Left lobe of liver (tissue), 2 donors: Measurements from ENCODE around the gene PLIN4. TPM values are rescaled to one million over a fixed set of nuclear protein-coding genes. Genes with fewer than 3 reads are reported as not detected.

Experiments used
- ATAC-seq: fragments of 200-7000 bp; cut with Tn5 transposase; one replicate; pipeline ENCODE4 v1.9.1; 2020; ENCODE audit warnings: mild to moderate bottlenecking, moderate library complexity
- DNase-seq: peaks from one replicate; pipeline ENCODE4 v3.0.0-alpha.2; 2020; ENCODE audit warnings: low spot score
- total RNA-seq: library from RNA; stranded (reverse); gene quantifications from one replicate; pipeline ENCODE4 v1.2.1, GENCODE V29; 2021
- donor health status: DM: no; HTN: no; CAD: no; lungs with moderate emphysema.
- donor health status: DM: no; HTN: yes; CAD: no.

PLIN4 gene
- total RNA-seq, 1 donor from 2014 or later, result 36.8 TPM

DNA sequence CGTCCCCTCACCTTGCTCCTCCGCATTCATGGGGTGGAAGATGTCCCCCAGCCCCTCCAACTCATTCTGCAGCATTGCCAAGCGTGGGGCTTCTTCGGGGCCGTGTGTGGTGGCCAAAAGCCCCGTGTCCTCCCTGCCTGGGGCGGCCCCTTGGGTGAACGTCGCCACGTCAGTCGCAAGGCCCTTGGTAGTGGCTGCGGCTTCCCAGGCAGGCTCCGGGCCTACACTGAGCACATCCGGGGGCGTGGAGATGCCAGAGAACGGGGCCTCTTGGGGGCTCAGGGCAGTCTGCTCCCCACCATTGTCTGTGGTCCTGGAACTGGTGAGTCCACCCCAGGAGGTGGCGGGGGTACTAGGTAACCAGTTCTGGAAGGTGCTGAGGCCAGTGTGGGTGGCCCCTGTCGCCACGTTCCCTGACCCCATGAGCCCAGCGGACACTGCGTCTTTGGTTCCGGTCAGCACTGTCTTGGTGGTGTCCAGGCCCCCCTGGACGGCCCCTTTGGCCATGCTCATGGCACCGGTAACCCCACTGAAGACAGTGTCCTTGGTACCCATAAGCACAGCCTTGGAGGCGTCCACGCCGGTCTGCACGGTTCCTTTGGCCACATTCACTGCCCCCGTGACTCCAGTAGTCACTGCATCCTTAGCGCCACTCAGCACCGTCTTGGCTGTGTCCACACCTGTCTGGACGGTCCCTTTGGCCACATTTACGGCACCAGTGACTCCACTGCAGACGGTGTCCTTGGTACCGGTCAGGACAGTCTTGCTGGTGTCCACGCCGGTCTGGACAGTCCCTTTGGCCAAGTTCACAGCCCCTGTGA lies 7.6 kb downstream of the PLIN4 start:
- peak; percentile 12 for ATAC-seq
- no peak for DNase-seq

DNA sequence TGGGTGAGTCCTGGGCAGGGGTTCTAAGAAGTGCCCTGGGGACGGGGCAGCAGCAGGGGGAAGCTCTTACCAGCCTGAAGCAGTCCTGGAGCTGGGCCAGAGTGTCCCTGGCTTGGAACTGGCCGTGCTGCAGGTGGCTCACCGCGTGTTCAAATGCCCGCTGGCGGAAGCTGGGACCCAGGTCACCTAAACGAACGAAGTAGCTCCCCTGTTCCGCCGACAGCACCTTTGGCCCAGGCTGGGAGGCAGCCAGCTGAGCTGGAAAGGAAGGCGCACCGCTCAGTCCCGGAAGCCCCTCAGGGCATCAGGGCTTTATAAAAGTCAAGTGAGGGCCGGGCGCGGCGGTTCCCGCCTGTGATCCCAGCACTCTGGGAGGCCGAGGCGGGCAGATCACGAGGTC lies 9.6 kb downstream of the PLIN4 start:
- no peak for DNase-seq
- ATAC-seq, result no peak

DNA sequence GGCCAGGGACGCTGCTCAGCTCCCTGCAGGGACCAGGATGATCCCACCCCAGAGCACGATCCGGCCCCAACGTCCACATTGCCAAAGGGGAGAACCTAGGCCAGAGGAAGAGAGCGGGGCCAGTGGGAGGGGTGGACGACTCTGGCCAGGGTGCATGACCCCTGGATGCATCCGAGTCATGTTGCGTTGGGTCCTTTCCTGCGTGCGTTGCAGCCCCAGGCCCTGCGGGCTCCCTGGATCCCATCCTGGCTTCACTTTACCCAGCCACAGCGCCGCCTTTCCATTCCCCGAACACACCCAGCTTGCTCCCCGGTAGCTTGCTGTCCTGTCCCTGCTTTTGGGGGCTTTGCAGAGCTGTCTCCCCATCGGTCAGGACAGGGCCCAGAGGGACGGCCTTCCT lies 10.5 kb downstream of the PLIN4 start:
- ATAC-seq (no peak), DNase-seq (no peak)

DNA sequence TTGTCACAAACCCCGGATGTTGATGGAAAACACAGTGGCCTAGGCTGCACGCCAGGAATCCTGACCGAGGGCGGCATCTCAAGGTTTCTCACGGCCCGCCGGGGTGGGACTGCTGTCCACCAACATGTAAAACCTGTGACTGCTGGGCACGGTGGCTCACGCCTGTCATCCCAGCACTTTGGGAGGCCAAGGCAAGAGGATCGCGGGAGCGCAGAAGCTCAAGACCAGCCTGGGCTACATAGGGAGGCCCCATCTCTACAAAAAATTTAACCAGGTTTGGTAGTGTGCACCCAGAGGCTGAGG lies 11.2 kb downstream of the PLIN4 start:
- DNase-seq, result no peak
- no peak for ATAC-seq

DNA sequence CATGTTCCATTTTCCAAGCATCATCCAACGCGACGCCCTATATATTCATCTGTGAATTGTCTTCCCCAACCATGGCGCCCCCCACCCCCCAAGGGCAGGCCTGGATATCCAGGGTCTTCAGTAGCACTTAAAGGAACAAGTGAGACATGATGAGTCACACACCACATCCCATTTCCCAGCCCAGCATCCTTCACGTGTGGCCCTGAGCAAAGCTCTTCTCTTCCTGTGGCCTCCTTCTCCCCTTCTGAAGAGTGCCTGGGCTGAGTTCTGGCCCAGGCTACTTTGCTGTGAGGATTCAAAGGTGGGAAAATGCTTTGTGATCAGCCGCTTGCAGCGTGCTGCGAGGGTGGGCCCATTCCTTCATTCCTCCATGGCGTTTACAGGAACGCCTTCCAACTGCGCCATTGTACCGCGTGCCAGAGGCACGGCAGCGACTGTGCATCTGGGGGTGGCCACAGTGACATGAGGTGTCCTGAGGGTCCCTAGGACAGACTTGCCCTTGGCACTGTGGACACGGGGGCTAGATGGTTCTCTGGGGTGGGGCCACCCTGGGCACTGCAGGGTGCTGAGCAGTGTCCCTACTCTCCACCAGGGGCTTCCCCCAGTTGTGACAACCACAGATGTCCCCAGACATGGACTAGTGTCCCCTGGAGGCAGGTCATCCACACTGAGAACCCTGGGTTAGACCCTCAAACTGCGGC lies 11.7 kb downstream of the PLIN4 start:
- no peak for DNase-seq

DNA sequence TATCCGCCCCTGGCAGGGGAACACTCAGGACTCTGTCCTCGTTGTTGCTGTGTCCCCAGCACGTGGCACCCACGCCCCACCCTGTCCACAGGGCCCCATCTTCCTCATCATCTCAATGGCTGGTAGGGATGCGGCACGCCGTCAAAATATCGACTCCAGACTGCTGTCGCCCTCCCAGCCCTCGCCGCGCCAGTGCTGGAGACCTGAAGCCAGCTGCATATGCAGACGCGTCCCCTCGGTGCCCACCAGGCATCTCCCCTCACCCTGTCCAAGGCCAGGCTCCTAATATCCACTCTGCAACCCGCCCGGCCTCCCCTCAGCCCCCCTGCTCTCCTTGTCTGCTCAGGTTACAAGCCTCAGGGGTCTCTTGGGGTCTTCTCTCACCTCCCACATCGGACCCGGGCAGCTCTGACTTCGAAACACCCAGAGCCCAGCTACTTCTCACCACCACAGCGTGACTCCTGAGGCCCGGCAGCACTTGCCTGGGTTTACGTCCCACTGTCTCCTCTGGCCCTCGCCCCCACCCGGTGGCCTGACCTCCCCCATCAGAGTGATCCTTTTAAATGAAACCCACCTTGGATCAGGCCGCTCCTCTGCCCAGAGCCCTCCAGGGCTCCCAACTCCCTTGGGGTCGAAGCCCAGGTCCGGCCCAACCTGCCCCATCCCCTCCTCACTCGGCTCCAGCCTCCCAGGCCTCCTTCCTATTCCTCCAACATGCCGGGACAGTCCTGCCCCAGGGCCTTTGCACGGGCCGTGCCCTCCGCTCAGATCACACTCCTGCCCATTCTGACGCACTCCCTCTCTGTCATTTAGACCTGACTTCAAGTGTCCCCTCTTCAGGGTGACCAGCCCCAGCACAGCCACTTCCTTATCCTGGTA lies 12.5 kb downstream of the PLIN4 start:
- ATAC-seq, result no peak
- no peak for DNase-seq

More for the DNA sequence above, 11.7 kb downstream of the PLIN4 start:
- no peak for ATAC-seq

DNA sequence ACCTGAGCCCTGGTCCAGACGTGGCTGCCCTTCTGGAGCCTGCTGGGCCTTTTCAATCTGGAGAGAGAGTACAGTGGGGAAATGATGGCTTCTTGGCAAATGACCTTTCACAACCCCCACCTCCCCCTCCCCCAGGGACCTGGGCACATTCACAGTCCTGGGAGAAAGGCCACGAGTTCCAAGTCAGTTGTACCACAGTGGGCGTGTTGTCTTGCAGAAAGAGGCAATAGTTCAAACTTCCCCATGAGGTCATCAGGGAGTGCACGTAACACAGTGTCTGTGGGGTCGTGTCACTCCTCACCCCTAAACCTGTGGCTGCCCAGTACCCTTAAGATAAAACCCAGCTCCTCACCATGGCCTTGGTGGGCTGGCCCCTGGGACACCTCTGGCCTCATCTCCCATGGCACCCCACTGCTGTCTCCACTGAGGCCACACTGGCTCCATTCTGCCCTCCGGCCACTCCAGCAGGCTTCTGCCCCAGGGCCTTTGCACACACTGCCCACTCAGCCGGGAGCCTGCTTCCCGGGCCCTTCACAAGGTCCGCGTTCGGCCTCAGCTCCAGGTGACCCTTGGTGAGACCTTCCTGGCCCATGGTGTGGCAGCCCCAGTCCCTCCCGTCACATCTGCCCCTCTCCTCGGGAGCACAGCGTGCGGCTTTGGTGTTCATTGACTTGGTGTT lies 13.3 kb downstream of the PLIN4 start:
- ATAC-seq, result peak; percentile 2
- DNase-seq, result no peak

DNA sequence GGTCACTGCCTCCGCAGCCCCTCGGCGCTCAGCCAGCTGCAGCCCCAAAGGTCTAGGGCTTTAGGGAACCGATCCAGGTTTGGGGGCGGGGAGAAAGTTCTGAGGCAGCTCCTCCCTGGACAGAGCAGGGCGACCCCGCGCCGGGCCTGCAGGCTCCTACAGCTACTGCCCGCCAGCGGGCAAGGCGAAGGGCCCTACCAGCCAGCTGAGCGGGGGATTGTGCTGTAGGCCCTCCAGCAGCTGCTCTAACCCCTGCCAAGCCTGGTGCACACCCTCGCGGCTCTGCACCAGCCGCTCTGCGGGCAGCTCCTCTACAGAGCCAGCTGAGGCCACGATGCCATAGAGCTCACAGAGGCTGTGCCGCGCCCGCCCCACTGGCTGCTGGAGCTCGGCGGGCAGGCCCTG lies 14.0 kb downstream of the PLIN4 start:
- DNase-seq (no peak), ATAC-seq (peak; percentile 1)

DNA sequence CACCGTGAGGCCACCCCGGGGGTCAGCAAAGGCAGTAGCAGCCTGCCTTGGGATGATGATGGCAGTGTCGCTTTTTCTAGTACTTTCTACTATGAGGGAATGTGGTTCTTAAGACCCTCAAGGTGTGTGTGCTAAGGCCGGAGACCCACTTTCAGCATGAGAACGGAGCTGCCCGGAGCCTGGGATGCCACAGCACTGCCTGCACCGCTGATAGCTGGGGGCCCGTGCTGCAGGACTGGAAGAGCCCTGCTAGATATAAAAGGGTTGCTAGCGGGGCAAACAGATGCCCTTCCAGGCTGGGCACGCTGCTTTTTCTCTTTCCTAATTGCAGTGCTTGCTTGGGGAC lies 14.5 kb downstream of the PLIN4 start:
- no peak for DNase-seq
- no peak for ATAC-seq

DNA sequence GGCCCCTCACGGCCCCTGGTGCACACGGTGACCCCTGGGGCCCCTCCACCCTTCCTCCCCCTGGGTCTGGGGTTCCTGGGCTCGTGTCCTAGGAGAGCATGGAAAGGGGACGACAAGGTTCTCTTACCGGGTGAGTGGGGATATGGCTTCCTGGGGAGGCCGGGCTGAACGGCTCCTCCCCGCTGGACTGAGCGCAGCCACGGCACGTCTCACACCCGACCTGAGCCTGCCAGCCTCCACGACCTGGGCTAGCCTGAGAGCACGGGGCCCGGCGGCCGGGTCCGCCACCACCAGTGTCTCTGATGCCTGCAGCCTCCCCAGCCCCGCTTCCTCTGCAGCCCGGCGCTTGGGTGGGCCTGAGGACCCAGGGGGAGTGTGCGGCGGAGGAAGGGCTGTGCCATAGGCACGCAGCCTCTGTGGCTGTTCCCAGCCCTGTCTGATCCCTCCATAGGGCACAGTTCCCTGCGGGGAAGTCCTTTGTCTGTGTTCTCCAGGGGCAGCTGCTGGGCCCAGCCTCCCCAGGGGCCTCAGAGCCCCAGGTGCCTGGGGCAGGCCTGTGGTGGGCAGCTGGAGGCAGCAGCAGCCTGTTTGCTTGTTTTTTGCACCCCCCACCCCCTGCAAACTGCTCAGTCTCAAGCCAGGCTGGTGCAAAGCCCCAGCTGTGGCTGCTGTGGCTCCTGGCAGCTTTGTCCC lies 15.0 kb downstream of the PLIN4 start:
- DNase-seq (no peak), ATAC-seq (no peak)

DNA sequence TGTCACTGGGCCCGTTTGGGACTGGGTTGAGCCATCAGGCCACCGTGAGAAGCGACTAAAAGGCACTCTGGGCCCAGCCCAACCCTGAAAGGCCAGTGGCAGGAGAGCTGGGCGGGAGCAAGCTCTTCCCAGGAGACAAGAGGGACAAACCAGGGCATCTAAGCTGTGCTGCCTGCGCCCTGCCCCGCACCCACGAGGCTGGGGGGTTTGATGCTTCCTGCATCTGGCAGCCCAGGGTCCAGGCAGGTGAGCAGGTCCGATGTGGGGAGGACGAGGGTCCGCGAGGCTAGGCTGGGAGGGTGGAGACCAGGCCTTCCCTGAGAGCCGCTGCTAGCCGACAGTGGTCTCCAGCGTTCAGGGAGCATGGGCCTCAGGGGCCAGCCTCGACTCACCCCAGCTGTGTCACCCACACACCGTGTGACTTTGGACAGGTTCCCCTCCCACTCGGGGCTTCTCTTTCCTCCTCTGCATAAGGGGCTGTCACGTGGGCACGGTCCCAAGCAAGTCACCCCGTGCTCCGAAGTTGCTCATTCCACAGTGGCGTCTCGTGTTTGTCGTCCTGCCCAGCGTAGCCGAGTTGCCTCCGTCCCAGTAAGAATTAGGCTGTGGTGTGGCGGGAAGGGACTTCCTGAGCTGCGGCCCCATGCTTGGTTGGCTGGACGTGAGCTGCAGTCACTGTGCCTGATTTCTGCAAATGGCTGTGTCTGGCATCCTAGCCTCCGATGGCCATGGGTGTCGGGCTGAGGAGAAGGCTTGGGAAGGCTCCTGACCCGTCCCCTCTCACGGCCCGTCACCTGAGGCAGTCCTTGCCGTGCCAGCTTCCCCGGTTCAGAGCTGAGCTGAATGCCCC lies 15.8 kb downstream of the PLIN4 start:
- no peak for DNase-seq
- ATAC-seq, result no peak

DNA sequence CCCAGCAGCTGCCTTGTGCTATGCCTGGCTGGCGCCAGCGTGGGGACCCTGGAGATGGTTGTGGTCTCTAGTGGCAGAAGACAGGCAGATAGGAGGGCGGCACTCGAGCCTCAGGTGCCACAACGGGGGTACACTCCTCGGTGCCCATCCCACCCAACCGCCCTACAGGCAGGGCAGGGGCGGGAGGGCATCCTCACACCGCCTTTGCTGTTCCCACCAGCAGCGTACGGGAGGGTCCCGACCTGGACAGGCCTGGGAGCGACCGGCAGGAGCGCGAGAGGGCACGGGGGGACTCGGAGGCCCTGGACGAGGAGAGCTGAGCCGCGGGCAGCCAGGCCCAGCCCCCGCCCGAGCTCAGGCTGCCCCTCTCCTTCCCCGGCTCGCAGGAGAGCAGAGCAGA lies 16.6 kb downstream of the PLIN4 start:
- DNase-seq (no peak), ATAC-seq (no peak)

DNA sequence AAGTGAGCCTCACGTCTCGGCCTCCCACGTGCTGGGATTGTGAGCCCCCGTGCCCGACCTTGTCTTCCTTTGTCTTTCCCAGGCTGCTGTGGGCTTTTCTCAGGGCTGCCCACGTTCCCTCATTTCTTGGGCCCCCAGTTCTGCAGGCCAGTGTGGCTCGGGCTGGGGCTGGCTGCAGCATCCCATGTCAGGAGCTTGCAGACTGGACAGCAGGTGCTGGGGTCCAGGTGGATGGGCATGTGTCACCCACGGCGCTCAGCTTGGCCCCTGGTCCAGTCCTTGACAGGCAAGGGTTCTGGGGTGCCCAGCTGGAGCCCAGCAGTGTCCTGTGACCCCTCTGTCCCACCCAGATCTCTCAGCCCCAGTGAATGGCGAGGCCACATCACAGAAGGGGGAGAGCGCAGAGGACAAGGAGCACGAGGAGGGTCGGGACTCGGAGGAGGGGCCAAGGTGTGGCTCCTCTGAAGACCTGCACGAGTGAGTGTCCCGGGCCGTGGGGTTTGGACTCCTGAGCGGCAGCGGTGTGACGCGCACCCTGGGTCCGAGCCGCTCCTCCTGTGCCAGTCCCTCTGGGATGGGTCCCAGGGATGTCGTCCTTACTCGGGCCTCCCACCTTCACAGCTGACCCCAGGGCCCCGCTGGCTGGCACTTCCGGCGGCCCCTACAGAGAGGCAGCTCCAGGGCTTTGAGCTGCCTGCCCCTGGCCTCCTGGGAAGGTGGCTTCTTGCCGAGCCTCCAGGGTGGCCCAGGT lies 17.3 kb downstream of the PLIN4 start:
- no peak for DNase-seq
- ATAC-seq, result no peak

DNA sequence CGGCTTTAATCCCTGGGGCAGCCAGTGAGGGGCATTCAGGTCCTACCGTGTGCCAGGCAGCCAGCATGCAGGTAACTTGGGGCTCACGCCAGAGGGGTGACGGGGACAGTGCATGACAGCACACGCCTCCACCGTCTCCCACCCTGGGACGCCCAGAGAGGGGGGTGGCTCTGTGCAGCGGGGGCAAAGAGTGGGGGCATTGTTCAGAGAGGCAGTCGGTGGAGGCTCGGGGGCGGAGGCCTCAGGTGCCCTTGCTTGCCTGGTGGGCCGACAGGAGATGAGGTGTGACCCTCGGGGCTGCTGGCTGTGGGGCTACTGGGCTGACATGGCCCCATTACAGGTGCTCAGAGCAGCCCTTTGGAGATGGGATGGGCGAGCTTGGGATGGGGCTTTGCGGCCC lies 18.4 kb downstream of the PLIN4 start:
- ATAC-seq (no peak), DNase-seq (no peak)

DNA sequence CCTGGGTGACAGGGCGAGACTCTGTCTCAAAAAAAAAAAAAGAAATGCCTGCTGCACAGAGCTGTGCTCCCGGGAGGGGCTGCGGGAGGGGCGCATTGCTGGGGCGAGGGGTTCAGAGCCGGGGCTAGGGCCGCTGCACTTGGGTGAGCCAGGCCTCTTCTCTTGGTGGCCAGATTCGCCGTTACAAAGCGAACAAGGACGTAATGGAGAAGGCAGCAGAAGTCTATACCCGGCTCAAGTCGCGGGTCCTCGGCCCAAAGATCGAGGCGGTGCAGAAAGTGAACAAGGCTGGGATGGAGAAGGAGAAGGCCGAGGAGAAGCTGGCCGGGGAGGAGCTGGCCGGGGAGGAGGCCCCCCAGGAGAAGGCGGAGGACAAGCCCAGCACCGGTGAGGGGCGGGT lies 19.0 kb downstream of the PLIN4 start:
- DNase-seq (no peak), ATAC-seq (no peak)

DNA sequence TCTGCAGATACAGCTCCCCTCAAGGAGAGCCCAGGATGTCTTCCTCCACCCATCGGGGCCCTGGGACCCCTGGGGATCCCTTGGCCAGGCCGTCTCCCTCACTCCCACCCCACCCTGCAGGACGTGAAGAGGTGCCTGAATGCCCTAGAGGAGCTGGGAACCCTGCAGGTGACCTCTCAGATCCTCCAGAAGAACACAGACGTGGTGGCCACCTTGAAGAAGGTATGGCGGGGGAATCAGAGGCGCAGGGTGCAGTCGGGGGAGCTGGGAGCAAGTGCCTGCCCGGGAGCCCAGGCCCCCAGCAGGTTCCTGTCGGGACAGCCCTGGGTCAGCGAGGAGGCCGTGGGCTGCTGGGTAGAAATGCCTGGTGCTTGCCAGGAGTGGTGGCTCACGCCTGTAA lies 19.6 kb downstream of the PLIN4 start:
- ATAC-seq, result no peak

DNA sequence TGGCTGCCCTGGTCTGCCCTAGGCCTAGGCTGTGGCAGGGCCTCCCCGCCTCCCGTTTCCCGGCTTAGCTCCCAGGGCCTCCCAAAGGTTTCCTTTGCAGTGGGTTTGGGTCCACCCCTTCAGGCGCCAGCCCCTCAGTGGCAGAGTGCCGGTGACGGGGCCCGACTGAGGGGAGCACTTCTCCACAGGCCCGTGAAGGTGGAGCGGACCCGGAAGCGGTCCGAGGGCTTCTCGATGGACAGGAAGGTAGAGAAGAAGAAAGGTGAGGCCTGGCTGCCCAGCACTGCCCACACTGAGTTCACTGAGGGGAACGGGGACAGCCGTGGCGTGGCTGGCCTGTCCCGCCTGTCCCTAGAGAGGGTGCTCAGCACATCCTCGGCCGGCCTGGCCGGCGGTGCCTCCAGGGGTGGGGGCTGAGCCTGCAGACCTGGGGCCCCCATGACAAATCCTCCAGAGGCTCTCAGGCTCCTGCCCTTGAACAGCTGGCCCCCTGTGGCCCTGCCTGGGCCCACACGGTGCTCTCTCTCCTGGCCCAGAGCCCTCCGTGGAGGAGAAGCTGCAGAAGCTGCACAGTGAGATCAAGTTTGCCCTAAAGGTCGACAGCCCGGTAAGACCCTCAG lies 20.4 kb downstream of the PLIN4 start:
- no peak for DNase-seq

More for the DNA sequence above, 19.6 kb downstream of the PLIN4 start:
- no peak for DNase-seq

DNA sequence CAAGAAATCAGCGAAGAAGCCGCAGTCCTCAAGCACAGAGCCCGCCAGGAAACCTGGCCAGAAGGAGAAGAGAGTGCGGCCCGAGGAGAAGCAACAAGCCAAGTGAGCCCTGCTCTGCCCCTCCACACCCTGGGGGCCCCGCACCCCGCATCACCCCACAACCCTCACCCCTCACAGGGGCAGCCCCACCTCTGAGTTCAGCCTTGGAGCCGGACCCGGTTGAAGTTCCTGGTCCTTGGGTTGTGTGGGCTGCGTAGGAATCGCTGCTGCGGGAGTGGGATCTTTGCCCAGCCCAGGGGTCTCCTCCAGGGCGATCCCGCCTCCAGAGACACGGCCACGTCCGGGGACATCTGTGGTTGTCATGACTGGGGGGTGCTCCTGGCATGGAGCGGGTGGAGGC lies 22.0 kb downstream of the PLIN4 start:
- DNase-seq, result no peak
- no peak for ATAC-seq

More for the DNA sequence above, 20.4 kb downstream of the PLIN4 start:
- no peak for ATAC-seq
